Liver (tissue), 3 donors: ENCODE results near the gene RBM20.

ENCODE experiments used
- CTCF ChIP-seq: fragments of 150-350 bp; IDR thresholded peaks from 2 replicates; pipeline ENCODE4 v1.5.1; 2017; ENCODE audit warnings: improper control_type of control experiment, low read depth, low read length; ENCODE audit not compliant: missing input control
- MAX ChIP-seq: IDR thresholded peaks from 2 replicates; pipeline ENCODE4 v1.6.1; 2016; ENCODE audit warnings: antibody characterized with exemption
- REST ChIP-seq: IDR thresholded peaks from 2 replicates; pipeline ENCODE4 v1.6.1; 2016; ENCODE audit warnings: antibody characterized with exemption, mild to moderate bottlenecking
- TAF1 ChIP-seq: conservative IDR thresholded peaks from 2 replicates; pipeline ENCODE4 v1.6.1; 2016; ENCODE audit warnings: antibody characterized with exemption, mild to moderate bottlenecking
- donor health status: healthy.
- donor health status: healthy.

- peak; percentile 45 for TF ChIP-seq MAX
- TF ChIP-seq REST, result no peak
- TF ChIP-seq CTCF, result no peak
- no peak for TF ChIP-seq TAF1
These were observed 38.2 kb downstream of the RBM20 start for GRCh38 chr10:110682348-110682747.
